Measurements from ENCODE around the gene AMZ1.

- TF ChIP-seq CTCF (IDR thresholded peaks at IDR 0.05) (no peak), POLR2A (IDR thresholded peaks at IDR 0.05) (no peak)
Observed at GRCh38 chr7:2666155-2666554, 21.8 kb upstream of the AMZ1 start.
